Neutrophil (primary cell): ENCODE data around the gene LOXL1.

ENCODE experiments used
- H3K27ac ChIP-seq: fragments of 200-600 bp; sonication (generic); 2 replicates; pipeline ENCODE4 v1.5.1; 2016; ENCODE audit warnings: mild to moderate bottlenecking, moderate library complexity
- H3K27me3 ChIP-seq: fragments of 200-600 bp; sonication (generic); 2 replicates; pipeline ENCODE4 v1.6.0; 2016; ENCODE audit warnings: mild to moderate bottlenecking
- H3K36me3 ChIP-seq: fragments of 200-600 bp; sonication (generic); 2 replicates; pipeline ENCODE4 v1.5.1; 2017
- H3K4me1 ChIP-seq, 2 experiments: fragments of 200-600 bp in 1 of 2; sonication (generic) in 1 of 2; 1 replicate in 1 of 2; 2 replicates in 1 of 2; pipeline versions ENCODE4 v1.5.1 to v1.6.1; 2013 to 2016; ENCODE audit warnings: low read depth in 1 of 2, low read length in 1 of 2, mild to moderate bottlenecking in 1 of 2, moderate library complexity in 1 of 2; ENCODE audit not compliant: control insufficient read depth in 1 of 2, insufficient read depth in 1 of 2
- H3K4me3 ChIP-seq, 2 experiments: fragments of 200-600 bp in 1 of 2; sonication (generic) in 1 of 2; 1 replicate in 1 of 2; 2 replicates in 1 of 2; pipeline ENCODE4 v1.5.1; 2013 to 2016; ENCODE audit warnings: low read depth in 1 of 2, low read length in 1 of 2, mild to moderate bottlenecking in 1 of 2, moderate library complexity in 1 of 2
- H3K9me3 ChIP-seq: fragments of 200-600 bp; sonication (generic); 2 replicates; pipeline ENCODE4 v1.5.1; 2016
- TF ChIP-seq, protein P1 (sequence below): fragments of 200-600 bp; sonication (generic); IDR thresholded peaks from 2 replicates; pipeline ENCODE4 v1.5.1; 2016; ENCODE audit warnings: antibody characterized with exemption

The LOXL1 gene

DNA sequence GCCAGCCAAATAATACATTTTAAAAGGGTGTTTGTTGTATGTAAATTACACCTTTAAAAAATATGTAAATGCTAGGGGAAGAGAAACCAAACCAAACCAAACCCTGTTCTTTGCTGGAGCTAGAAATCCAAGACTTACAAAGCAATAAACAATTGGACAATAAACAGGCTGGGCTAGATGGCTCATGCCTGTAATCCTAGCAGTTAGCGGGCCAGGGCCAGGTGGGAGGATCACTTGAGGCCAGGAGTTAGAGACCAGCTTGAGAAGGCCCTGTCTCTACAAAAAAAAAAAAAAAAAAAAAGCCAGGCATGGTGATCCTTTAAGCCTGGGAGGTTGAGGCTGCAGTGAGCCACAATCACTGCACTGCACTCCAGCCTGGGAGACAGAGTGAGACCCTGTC, 53.4 kb downstream of the LOXL1 start:
- H3K9me3 ChIP-seq, result no peaks in the 10 kb centered on the region

GRCh38 chr15:73981761-73982221, 55.5 kb downstream of the LOXL1 start:
- H3K36me3 ChIP-seq, result no peaks in the 10 kb centered on the region
- no peaks in the 10 kb centered on the region for H3K27me3 ChIP-seq
- no peak overlapping the region for H3K4me3 ChIP-seq
- H3K9me3 ChIP-seq, result no peaks in the 10 kb centered on the region
- H3K4me1 ChIP-seq, result peaks cover 29 to 43% of the 10 kb centered on the region in 2 experiments
- H3K27ac ChIP-seq, result peak overlapping the region; percentile 62
- TF ChIP-seq, protein P1, sequence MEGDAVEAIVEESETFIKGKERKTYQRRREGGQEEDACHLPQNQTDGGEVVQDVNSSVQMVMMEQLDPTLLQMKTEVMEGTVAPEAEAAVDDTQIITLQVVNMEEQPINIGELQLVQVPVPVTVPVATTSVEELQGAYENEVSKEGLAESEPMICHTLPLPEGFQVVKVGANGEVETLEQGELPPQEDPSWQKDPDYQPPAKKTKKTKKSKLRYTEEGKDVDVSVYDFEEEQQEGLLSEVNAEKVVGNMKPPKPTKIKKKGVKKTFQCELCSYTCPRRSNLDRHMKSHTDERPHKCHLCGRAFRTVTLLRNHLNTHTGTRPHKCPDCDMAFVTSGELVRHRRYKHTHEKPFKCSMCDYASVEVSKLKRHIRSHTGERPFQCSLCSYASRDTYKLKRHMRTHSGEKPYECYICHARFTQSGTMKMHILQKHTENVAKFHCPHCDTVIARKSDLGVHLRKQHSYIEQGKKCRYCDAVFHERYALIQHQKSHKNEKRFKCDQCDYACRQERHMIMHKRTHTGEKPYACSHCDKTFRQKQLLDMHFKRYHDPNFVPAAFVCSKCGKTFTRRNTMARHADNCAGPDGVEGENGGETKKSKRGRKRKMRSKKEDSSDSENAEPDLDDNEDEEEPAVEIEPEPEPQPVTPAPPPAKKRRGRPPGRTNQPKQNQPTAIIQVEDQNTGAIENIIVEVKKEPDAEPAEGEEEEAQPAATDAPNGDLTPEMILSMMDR, result no peak

More for the DNA sequence above, 53.4 kb downstream of the LOXL1 start:
- TF ChIP-seq, protein P1, result no peak
- Histone ChIP-seq H3K4me1 (peaks cover 24 to 40% of the 10 kb centered on the region in 2 experiments), H3K27ac (no peak overlapping the region), H3K4me3 (no peak overlapping the region), H3K27me3 (no peaks in the 10 kb centered on the region), H3K36me3 (no peaks in the 10 kb centered on the region)

GRCh38 chr15:73982222-73982962, 56.1 kb downstream of the LOXL1 start:
- Histone ChIP-seq H3K36me3 (no peaks in the 10 kb centered on the region), H3K4me1 (peaks cover 29 to 43% of the 10 kb centered on the region in 2 experiments), H3K9me3 (no peaks in the 10 kb centered on the region), H3K27ac (peak overlapping the region; percentile 62), H3K4me3 (peak overlapping the region in 1 of 2 experiments; percentile 16), H3K27me3 (no peaks in the 10 kb centered on the region)
- TF ChIP-seq, protein P1, result no peak

- Histone ChIP-seq H3K4me3 (no peak overlapping the region), H3K27me3 (no peaks in the 10 kb centered on the region), H3K27ac (peak overlapping the region; percentile 62), H3K4me1 (peaks cover 29 to 43% of the 10 kb centered on the region in 2 experiments), H3K36me3 (no peaks in the 10 kb centered on the region), H3K9me3 (no peaks in the 10 kb centered on the region)
- TF ChIP-seq, protein P1, result no peak
Observed at GRCh38 chr15:73983211-73983727, 57.0 kb downstream of the LOXL1 start.

DNA sequence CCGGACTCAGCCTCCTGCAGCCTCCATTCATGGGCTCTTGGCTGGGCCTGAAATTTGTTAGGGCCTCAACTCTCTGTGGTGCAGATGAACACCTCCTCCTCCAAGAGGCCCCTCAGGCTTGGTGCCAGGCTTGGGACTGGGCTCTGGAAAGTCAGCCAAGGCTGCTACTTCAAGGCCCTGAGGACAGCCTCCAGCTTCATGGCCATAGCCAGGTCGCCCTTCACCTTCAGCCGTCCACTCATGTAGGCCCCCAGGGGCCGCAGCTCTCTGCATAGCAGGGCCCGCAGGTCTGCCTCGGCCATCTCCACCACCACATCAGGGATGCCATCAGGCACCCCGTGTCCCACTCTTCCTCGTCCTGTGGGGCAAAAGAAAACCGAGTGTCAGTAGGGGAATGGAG, 57.5 kb downstream of the LOXL1 start:
- Histone ChIP-seq H3K36me3 (no peaks in the 10 kb centered on the region), H3K4me3 (no peak overlapping the region), H3K9me3 (no peaks in the 10 kb centered on the region), H3K27me3 (no peaks in the 10 kb centered on the region), H3K4me1 (peaks cover 29 to 43% of the 10 kb centered on the region in 2 experiments), H3K27ac (no peak overlapping the region)
- TF ChIP-seq, protein P1, result no peak
